ENCODE results near the gene OR5M8. TPM values are rescaled to one million over a fixed set of nuclear protein-coding genes. Genes with fewer than 3 reads are reported as not detected.

Gene OR5M8
- not detected for total RNA-seq

- Histone ChIP-seq H3K27ac (no peak within 1 kb of the TSS), H3K4me1 (replicated peaks in 1 of 2) (no peaks in the 10 kb centered on the region), H3K4me3 (no peak within 1 kb of the TSS)
- ATAC-seq (replicated peaks in 6 of 8): no peak
- 18 to 88% (median 63%) methylated on average over 5 to 7 of the region's 7 CpGs; no CpG with 5 or more reads in 1 of the 10 experiments for WGBS, 10 experiments
- in situ Hi-C loops (cut with MboI; ENCODE audit: low pct_unique_long_range_greater_than_20kb in 2 of 9, low sequenced_read_pairs in 9 of 9, unreplicated experiment in 9 of 9): no loop called here
Measured at GRCh38 chr11:56491270-56491669, at the start of gene OR5M8. Gene OR5M8 (minus strand): TSS chr11:56491370. CDS start chr11:56491370, 0 bp downstream.

- 0 to 80% (median 60%) methylated on average over 1 to 3 of the region's 3 CpGs for WGBS, 10 experiments
- no peaks in the 10 kb centered on the region for H3K4me1 ChIP-seq (replicated peaks in 1 of 2)
- H3K4me3 ChIP-seq: no peak overlapping the region
- no peak for ATAC-seq (replicated peaks in 6 of 8)
- in situ Hi-C loops (cut with MboI; ENCODE audit: low pct_unique_long_range_greater_than_20kb in 2 of 9, low sequenced_read_pairs in 9 of 9, unreplicated experiment in 9 of 9): no loop called here
- no peak overlapping the region for H3K27ac ChIP-seq
Measured at GRCh38 chr11:56533054-56533740, 42.0 kb upstream of the OR5M8 start.

GRCh38 chr11:56531856-56532255 is 40.7 kb upstream of the OR5M8 start:
- Histone ChIP-seq H3K27ac (no peak overlapping the region), H3K4me1 (replicated peaks in 1 of 2) (no peaks in the 10 kb centered on the region), H3K4me3 (no peak overlapping the region)
- 29 to 100% (median 75%) methylated on average over 1 to 2 of the region's 2 CpGs for WGBS, 10 experiments
- no peak for ATAC-seq (replicated peaks in 6 of 8)
- in situ Hi-C loops (cut with MboI; ENCODE audit: low pct_unique_long_range_greater_than_20kb in 2 of 9, low sequenced_read_pairs in 9 of 9, unreplicated experiment in 9 of 9): no loop called here

GRCh38 chr11:56522008-56522407 is 30.8 kb upstream of the OR5M8 start:
- no peak overlapping the region for H3K4me3 ChIP-seq
- in situ Hi-C loops (cut with MboI; ENCODE audit: low pct_unique_long_range_greater_than_20kb in 2 of 9, low sequenced_read_pairs in 9 of 9, unreplicated experiment in 9 of 9): no loop called here
- H3K27ac ChIP-seq: no peak overlapping the region
- no peaks in the 10 kb centered on the region for H3K4me1 ChIP-seq (replicated peaks in 1 of 2)
- peak in 2 of 8 experiments; percentile 28 to 48 for ATAC-seq (replicated peaks in 6 of 8)
- WGBS, 10 experiments: 11 to 86% (median 49%) methylated on average over 3 to 5 of the region's 5 CpGs

- no peak overlapping the region for H3K27ac ChIP-seq
- no peaks in the 10 kb centered on the region for H3K4me1 ChIP-seq (replicated peaks in 1 of 2)
- 9 to 88% (median 70%) methylated on average over 1 of the region's 1 CpG; no CpG with 5 or more reads in 1 of the 10 experiments for WGBS, 10 experiments
- H3K4me3 ChIP-seq: no peak overlapping the region
- in situ Hi-C loops (cut with MboI; ENCODE audit: low pct_unique_long_range_greater_than_20kb in 2 of 9, low sequenced_read_pairs in 9 of 9, unreplicated experiment in 9 of 9): no loop called here
- ATAC-seq (replicated peaks in 6 of 8): no peak
Measured at GRCh38 chr11:56513280-56513679, 22.1 kb upstream of the OR5M8 start.

GRCh38 chr11:56509439-56509838 is 18.3 kb upstream of the OR5M8 start:
- Histone ChIP-seq H3K4me1 (replicated peaks in 1 of 2) (no peaks in the 10 kb centered on the region), H3K27ac (no peak overlapping the region), H3K4me3 (no peak overlapping the region)
- WGBS, 10 experiments: 33 to 100% (median 71%) methylated on average over 1 of the region's 1 CpG; no CpG with 5 or more reads in 3 of the 10 experiments
- in situ Hi-C loops (cut with MboI; ENCODE audit: low pct_unique_long_range_greater_than_20kb in 2 of 9, low sequenced_read_pairs in 9 of 9, unreplicated experiment in 9 of 9): no loop called here
- ATAC-seq (replicated peaks in 6 of 8): no peak

GRCh38 chr11:56497010-56497409 is 5.8 kb upstream of the OR5M8 start:
- no peak overlapping the region for H3K27ac ChIP-seq
- no CpG with 5 or more reads among the region's 28 CpGs for WGBS, 10 experiments
- no peak for ATAC-seq (replicated peaks in 6 of 8)
- no peaks in the 10 kb centered on the region for H3K4me1 ChIP-seq (replicated peaks in 1 of 2)
- no peak overlapping the region for H3K4me3 ChIP-seq
- in situ Hi-C loops (cut with MboI; ENCODE audit: low pct_unique_long_range_greater_than_20kb in 2 of 9, low sequenced_read_pairs in 9 of 9, unreplicated experiment in 9 of 9): no loop called here

- no peak overlapping the region for H3K4me3 ChIP-seq
- 0 to 100% (median 60%) methylated on average over 1 to 2 of the region's 2 CpGs for WGBS, 10 experiments
- no peak overlapping the region for H3K27ac ChIP-seq
- in situ Hi-C loops (cut with MboI; ENCODE audit: low pct_unique_long_range_greater_than_20kb in 2 of 9, low sequenced_read_pairs in 9 of 9, unreplicated experiment in 9 of 9): no loop called here
- no peaks in the 10 kb centered on the region for H3K4me1 ChIP-seq (replicated peaks in 1 of 2)
- peak in 2 of 8 experiments; percentile 33 to 94 for ATAC-seq (replicated peaks in 6 of 8)
Measured at GRCh38 chr11:56495117-56495516, 3.9 kb upstream of the OR5M8 start.

GRCh38 chr11:56486801-56487200 is 4.4 kb downstream of the OR5M8 start:
- Histone ChIP-seq H3K27ac (no peak overlapping the region), H3K4me1 (replicated peaks in 1 of 2) (no peaks in the 10 kb centered on the region), H3K4me3 (no peak overlapping the region)
- no peak for ATAC-seq (replicated peaks in 6 of 8)
- in situ Hi-C loops (cut with MboI; ENCODE audit: low pct_unique_long_range_greater_than_20kb in 2 of 9, low sequenced_read_pairs in 9 of 9, unreplicated experiment in 9 of 9): no loop called here
- 27 to 70% (median 60%) methylated on average over 1 to 3 of the region's 3 CpGs; no CpG with 5 or more reads in 5 of the 10 experiments for WGBS, 10 experiments

- no peak for ATAC-seq (replicated peaks in 6 of 8)
- in situ Hi-C loops (cut with MboI; ENCODE audit: low pct_unique_long_range_greater_than_20kb in 2 of 9, low sequenced_read_pairs in 9 of 9, unreplicated experiment in 9 of 9): no loop called here
- H3K4me1 ChIP-seq (replicated peaks in 1 of 2): no peaks in the 10 kb centered on the region
- H3K27ac ChIP-seq: no peak overlapping the region
- WGBS, 10 experiments: 9 to 100% (median 60%) methylated on average over 1 of the region's 1 CpG; no CpG with 5 or more reads in 5 of the 10 experiments
- H3K4me3 ChIP-seq: no peak overlapping the region
Measured at GRCh38 chr11:56474729-56475235, 16.4 kb downstream of the OR5M8 start.

- Histone ChIP-seq H3K27ac (no peak within 1 kb of the TSS), H3K4me3 (no peak within 1 kb of the TSS), H3K4me1 (replicated peaks in 1 of 2) (no peaks in the 10 kb centered on the region)
- WGBS, 10 experiments: 5 to 96% (median 64%) methylated on average over 3 to 6 of the region's 6 CpGs
- no peak for ATAC-seq (replicated peaks in 6 of 8)
- in situ Hi-C loops (cut with MboI; ENCODE audit: low pct_unique_long_range_greater_than_20kb in 2 of 9, low sequenced_read_pairs in 9 of 9, unreplicated experiment in 9 of 9): no loop called here
Measured at GRCh38 chr11:56473252-56473651, 17.9 kb downstream of the OR5M8 start, which contains the start of gene OR5M3. Gene OR5M3 (minus strand): TSS chr11:56473352. CDS start chr11:56470497, 2,855 bp downstream.

GRCh38 chr11:56457076-56457475 is 34.1 kb downstream of the OR5M8 start:
- 40 to 100% (median 86%) methylated on average over 1 of the region's 1 CpG; no CpG with 5 or more reads in 3 of the 10 experiments for WGBS, 10 experiments
- no peak overlapping the region for H3K4me3 ChIP-seq
- H3K4me1 ChIP-seq (replicated peaks in 1 of 2): no peaks in the 10 kb centered on the region
- in situ Hi-C loops (cut with MboI; ENCODE audit: low pct_unique_long_range_greater_than_20kb in 2 of 9, low sequenced_read_pairs in 9 of 9, unreplicated experiment in 9 of 9): no loop called here
- H3K27ac ChIP-seq: no peak overlapping the region
- ATAC-seq (replicated peaks in 6 of 8): no peak

- in situ Hi-C loops (cut with MboI; ENCODE audit: low pct_unique_long_range_greater_than_20kb in 2 of 9, low sequenced_read_pairs in 9 of 9, unreplicated experiment in 9 of 9): no loop called here
- 7 to 87% (median 67%) methylated on average over 1 to 4 of the region's 4 CpGs; no CpG with 5 or more reads in 1 of the 10 experiments for WGBS, 10 experiments
- Histone ChIP-seq H3K4me1 (replicated peaks in 1 of 2) (no peaks in the 10 kb centered on the region), H3K4me3 (no peak overlapping the region), H3K27ac (no peak overlapping the region)
- no peak for ATAC-seq (replicated peaks in 6 of 8)
Measured at GRCh38 chr11:56453521-56453920, 37.6 kb downstream of the OR5M8 start.

Data from motor neuron (in vitro differentiated cells).